CD14-positive monocyte (primary cell): ENCODE measurements around the gene EME1. TPM values are rescaled to one million over a fixed set of nuclear protein-coding genes. Genes with fewer than 3 reads are reported as not detected.

Experiments
- DNase-seq, 3 donors: peaks; one replicate each; pipeline ENCODE4 v3.0.0-alpha.2; 2011 to 2022
- H2AFZ ChIP-seq: 2 replicates; pipeline ENCODE4 v1.6.0; 2012; ENCODE audit warnings: mild to moderate bottlenecking, low read depth, low read length, inconsistent platforms; ENCODE audit not compliant: insufficient read depth, poor library complexity, severe bottlenecking
- H3K27ac ChIP-seq, 2 donors: 1 replicate in 1 of 2; 2 replicates in 1 of 2; pipeline ENCODE4 v1.5.1; 2012 to 2013; ENCODE audit warnings: low read length in 2 of 2, control low read depth in 1 of 2, inconsistent platforms in 1 of 2, low read depth in 1 of 2, mild to moderate bottlenecking in 1 of 2
- H3K27me3 ChIP-seq, 2 donors: one replicate each; pipeline versions ENCODE4 v1.6.0 to v1.6.1; 2011 to 2013; ENCODE audit warnings: low read length in 2 of 2; ENCODE audit not compliant: control insufficient read depth in 2 of 2, insufficient read depth in 2 of 2
- H3K36me3 ChIP-seq, 2 donors: replicated peaks in 1 of 2; 1 replicate in 1 of 2; 2 replicates in 1 of 2; pipeline versions ENCODE4 v1.5.1 to v1.6.1; 2012 to 2013; ENCODE audit warnings: low read length in 2 of 2, control low read depth in 1 of 2, inconsistent platforms in 1 of 2, mild to moderate bottlenecking in 1 of 2; ENCODE audit not compliant: insufficient read depth in 2 of 2, control insufficient read depth in 1 of 2
- H3K4me1 ChIP-seq, 2 donors: 1 replicate in 1 of 2; 2 replicates in 1 of 2; pipeline versions ENCODE4 v1.5.1 to v1.6.1; 2012 to 2013; ENCODE audit warnings: low read length in 2 of 2, control low read depth in 1 of 2, inconsistent platforms in 1 of 2, mild to moderate bottlenecking in 1 of 2, moderate library complexity in 1 of 2; ENCODE audit not compliant: insufficient read depth in 2 of 2, control insufficient read depth in 1 of 2
- H3K4me2 ChIP-seq: replicated peaks from 2 replicates; pipeline ENCODE3; 2012; ENCODE audit warnings: low read length, moderate library complexity, mild to moderate bottlenecking; ENCODE audit not compliant: poor library complexity, severe bottlenecking; ENCODE audit errors: extremely low read depth
- H3K4me3 ChIP-seq, 3 experiments: fragments of 200-600 bp in 1 of 3; sonication (generic) in 1 of 3; replicated peaks in 1 of 3; 1 replicate in 2 of 3; 2 replicates in 1 of 3; pipeline ENCODE4 v1.5.1; 2011 to 2013; ENCODE audit warnings: low read length in 3 of 3, mild to moderate bottlenecking in 3 of 3, control low read depth in 2 of 3, low read depth in 2 of 3, inconsistent platforms in 1 of 3, moderate library complexity in 1 of 3
- H3K79me2 ChIP-seq: 2 replicates; pipeline ENCODE4 v1.6.0; 2012; ENCODE audit warnings: mild to moderate bottlenecking, control low read depth, inconsistent platforms, low read length, moderate library complexity; ENCODE audit not compliant: insufficient read depth
- H3K9ac ChIP-seq: 2 replicates; pipeline ENCODE4 v1.6.0; 2017; ENCODE audit warnings: low read length, mild to moderate bottlenecking; ENCODE audit not compliant: insufficient read depth, poor library complexity, severe bottlenecking
- H3K9me3 ChIP-seq, 2 donors: replicated peaks in 1 of 2; 1 replicate in 1 of 2; 2 replicates in 1 of 2; pipeline versions ENCODE4 v1.5.1 to v1.6.1; 2012 to 2013; ENCODE audit warnings: low read length in 2 of 2, control low read depth in 1 of 2; ENCODE audit not compliant: control insufficient read depth in 1 of 2, insufficient read depth in 1 of 2
- H4K20me1 ChIP-seq: 2 replicates; pipeline ENCODE4 v1.6.0; 2012; ENCODE audit warnings: mild to moderate bottlenecking, low read length, control low read depth, moderate library complexity; ENCODE audit not compliant: insufficient read depth
- H3K27ac Mint-ChIP-seq, 7 donors: one replicate each; pipeline ENCODE4 v1.8.0; 2020; ENCODE audit warnings: mild to moderate bottlenecking in 7 of 7, mixed read lengths in 7 of 7, moderate library complexity in 6 of 7, inconsistent platforms in 2 of 7
- H3K27me3 Mint-ChIP-seq, 3 donors: one replicate each; pipeline ENCODE4 v1.8.0; 2021 to 2022; ENCODE audit warnings: low read depth in 3 of 3, mild to moderate bottlenecking in 3 of 3, mixed read lengths in 3 of 3, moderate library complexity in 3 of 3, inconsistent platforms in 1 of 3
- H3K36me3 Mint-ChIP-seq, 2 donors: one replicate each; pipeline ENCODE4 v1.8.0; 2020; ENCODE audit warnings: mixed read lengths in 2 of 2, inconsistent platforms in 1 of 2, mild to moderate bottlenecking in 1 of 2
- H3K4me1 Mint-ChIP-seq: one replicate; pipeline ENCODE4 v1.8.0; 2020; ENCODE audit warnings: mild to moderate bottlenecking, mixed read lengths
- H3K4me3 Mint-ChIP-seq, 2 donors: one replicate each; pipeline ENCODE4 v1.8.0; 2020; ENCODE audit warnings: mild to moderate bottlenecking in 2 of 2, mixed read lengths in 2 of 2, moderate library complexity in 1 of 2
- H3K9me3 Mint-ChIP-seq, 7 donors: one replicate each; pipeline ENCODE4 v1.8.0; 2020 to 2022; ENCODE audit warnings: mixed read lengths in 7 of 7, mild to moderate bottlenecking in 6 of 7, moderate library complexity in 6 of 7, inconsistent platforms in 2 of 7
- WGBS: methylation state at CpG from one replicate; pipeline ENCODE4 v1.1.5; 2013; ENCODE audit warnings: missing lambda C conversion rate; ENCODE audit not compliant: insufficient coverage; 5-methylcytosine and 5-hydroxymethylcytosine counted together
- intact Hi-C, 2 donors: fragments of 100-400 bp; cut with micrococcal nuclease; formaldehyde crosslinking; loops; one replicate each; pipeline versions ENCODE4 v1.15.0 to v1.15.1; 2023
- polyA plus RNA-seq, 3 donors: library from polyadenylated mRNA; depleted of rRNA in 1 of 3; unstranded in 2 of 3; stranded (reverse) in 1 of 3; fragments of 300-500 nt in 2 of 3; fragments of >200 nt in 1 of 3; fragmentation: Illumina TruSeq in 2 of 3; gene quantifications; 1 replicate in 2 of 3; 2 replicates in 1 of 3; pipeline ENCODE4 v1.2.3, GENCODE V29; 2012 to 2021
- TF ChIP-seq, protein P1 (sequence below): fragments of 200-600 bp; IDR thresholded peaks from one replicate; pipeline ENCODE4 v1.8.0; 2022; ENCODE audit warnings: antibody characterized with exemption, mild to moderate bottlenecking

Gene EME1
- polyA plus RNA-seq, 3 donors, result 0.33 to 0.76 (median 0.43) TPM

DNA sequence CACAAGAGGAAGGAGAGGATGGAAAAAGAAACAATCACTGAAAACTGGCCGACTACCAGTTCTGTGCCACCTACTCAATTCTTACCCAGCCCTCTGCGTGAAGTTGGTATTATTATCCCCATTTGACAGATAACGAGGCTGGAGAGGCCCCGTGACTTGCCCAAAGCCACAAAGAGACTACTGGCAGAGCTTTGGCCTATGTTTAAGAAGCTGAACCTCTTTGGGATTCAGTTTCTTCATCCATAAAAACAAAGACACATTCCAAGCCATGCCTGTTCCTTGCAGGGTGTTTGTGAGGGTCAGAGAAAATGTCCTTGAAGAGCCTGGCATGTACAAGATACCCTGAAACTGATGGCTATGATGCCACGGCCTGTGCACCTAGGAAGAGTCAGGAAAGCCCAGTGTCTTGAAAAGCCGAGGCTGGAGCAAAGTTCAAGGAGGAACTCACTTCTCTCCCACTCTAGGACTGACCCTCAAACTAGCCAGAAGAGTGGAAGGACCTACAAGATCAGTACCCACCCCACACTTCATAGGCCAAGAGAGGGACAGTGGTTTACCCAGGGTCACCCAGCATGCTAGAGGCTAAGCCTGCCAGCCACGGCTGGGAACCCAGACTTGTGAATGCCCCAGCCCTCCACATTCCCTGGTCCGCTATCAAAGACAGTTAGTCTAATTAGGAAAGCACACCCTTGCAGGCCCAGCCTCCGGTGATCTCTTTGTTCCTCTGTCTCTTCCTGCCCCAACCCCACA, 51.4 kb downstream of the EME1 start:
- Histone ChIP-seq H3K4me3 (no peak overlapping the region), H4K20me1 (no peaks in the 10 kb centered on the region), H3K4me2 (no peak overlapping the region), H3K9me3 (no peaks in the 10 kb centered on the region), H3K4me1 (peaks cover 55 to 59% of the 10 kb centered on the region in 2 donors), H3K79me2 (peaks cover 14% of the 10 kb centered on the region), H2AFZ (peak overlapping the region; percentile 96), H3K9ac (no peak overlapping the region), H3K36me3 (no peaks in the 10 kb centered on the region), H3K27ac (no peak overlapping the region), H3K27me3 (no peaks in the 10 kb centered on the region)
- Mint-ChIP-seq H3K36me3 (no peaks in the 10 kb centered on the region), H3K27ac (peak overlapping the region in 5 of 7 donors; percentile 18 to 79 (median 30)), H3K9me3 (peaks cover 0 to 1% (median 0%) of the 10 kb centered on the region in 7 donors), H3K4me3 (peak overlapping the region in 1 of 2 donors; percentile 51), H3K27me3 (peaks cover 0 to 5% (median 0%) of the 10 kb centered on the region in 3 donors), H3K4me1 (peaks cover 58% of the 10 kb centered on the region)
- no peak for DNase-seq
- WGBS, result 56% methylated on average over 7 of the region's 9 CpGs
- TF ChIP-seq, protein P1, sequence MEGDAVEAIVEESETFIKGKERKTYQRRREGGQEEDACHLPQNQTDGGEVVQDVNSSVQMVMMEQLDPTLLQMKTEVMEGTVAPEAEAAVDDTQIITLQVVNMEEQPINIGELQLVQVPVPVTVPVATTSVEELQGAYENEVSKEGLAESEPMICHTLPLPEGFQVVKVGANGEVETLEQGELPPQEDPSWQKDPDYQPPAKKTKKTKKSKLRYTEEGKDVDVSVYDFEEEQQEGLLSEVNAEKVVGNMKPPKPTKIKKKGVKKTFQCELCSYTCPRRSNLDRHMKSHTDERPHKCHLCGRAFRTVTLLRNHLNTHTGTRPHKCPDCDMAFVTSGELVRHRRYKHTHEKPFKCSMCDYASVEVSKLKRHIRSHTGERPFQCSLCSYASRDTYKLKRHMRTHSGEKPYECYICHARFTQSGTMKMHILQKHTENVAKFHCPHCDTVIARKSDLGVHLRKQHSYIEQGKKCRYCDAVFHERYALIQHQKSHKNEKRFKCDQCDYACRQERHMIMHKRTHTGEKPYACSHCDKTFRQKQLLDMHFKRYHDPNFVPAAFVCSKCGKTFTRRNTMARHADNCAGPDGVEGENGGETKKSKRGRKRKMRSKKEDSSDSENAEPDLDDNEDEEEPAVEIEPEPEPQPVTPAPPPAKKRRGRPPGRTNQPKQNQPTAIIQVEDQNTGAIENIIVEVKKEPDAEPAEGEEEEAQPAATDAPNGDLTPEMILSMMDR, result no peak
- intact Hi-C loops, result no loop called here

DNA sequence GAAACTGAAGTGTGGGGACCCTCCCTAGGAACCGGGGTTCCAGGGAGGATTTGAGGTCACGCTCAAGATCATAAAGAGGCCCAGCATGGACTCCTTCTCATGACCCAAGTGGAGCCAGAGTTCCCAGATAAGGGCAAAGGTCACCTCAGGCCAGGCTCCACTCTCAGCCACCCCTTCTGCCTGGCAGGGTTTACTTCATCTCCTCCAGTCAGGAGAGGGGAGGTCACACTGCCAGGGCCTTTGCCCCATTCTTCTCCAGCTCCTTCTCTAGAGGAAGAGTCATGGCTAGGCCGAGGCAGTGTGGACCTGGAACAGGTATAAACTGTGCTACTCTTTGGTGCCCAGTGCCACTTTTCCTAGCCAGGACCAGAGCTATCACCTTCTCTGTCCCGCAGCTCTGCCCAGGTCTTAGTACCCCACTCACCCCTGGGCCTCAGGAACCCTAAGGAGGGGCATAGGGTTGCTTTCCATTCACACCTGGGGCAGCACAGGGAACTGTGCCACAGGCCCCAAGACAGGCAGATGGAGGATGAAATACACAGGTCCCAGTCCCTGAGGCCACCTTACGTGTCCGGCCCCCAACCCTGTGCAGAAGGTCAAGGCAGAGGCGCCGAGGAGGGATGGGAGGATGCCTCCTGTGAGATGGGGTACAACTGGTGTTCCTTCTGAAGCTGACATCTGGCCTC, 52.1 kb downstream of the EME1 start:
- Histone ChIP-seq H3K79me2 (peaks cover 14% of the 10 kb centered on the region), H3K27me3 (no peaks in the 10 kb centered on the region), H3K36me3 (no peaks in the 10 kb centered on the region), H3K4me2 (peak overlapping the region; percentile 90), H3K9me3 (no peaks in the 10 kb centered on the region), H3K27ac (no peak overlapping the region), H2AFZ (peak overlapping the region; percentile 96), H4K20me1 (no peaks in the 10 kb centered on the region), H3K4me3 (peak overlapping the region; percentile 59 to 83 (median 65)), H3K4me1 (peaks cover 55 to 59% of the 10 kb centered on the region in 2 donors), H3K9ac (peak overlapping the region; percentile 62)
- TF ChIP-seq, protein P1, result no peak
- no peak overlapping the region for H3K27ac Mint-ChIP-seq
- intact Hi-C loops, result no loop called here
- peak overlapping the region; percentile 80 to 91 for H3K4me3 Mint-ChIP-seq
- peak in 1 of 3 donors; percentile 5 for DNase-seq
- peaks cover 55% of the 10 kb centered on the region for H3K4me1 Mint-ChIP-seq
- no peaks in the 10 kb centered on the region for H3K9me3 Mint-ChIP-seq
- WGBS, result 80% methylated on average over 5 of the region's 8 CpGs
- H3K36me3 Mint-ChIP-seq, result no peaks in the 10 kb centered on the region
- H3K27me3 Mint-ChIP-seq, result peaks cover 0 to 5% (median 0%) of the 10 kb centered on the region in 3 donors
